Stimulated activated memory B cell treated with anti-CD40 and anti-IgM and Interleukin-4, amounts not matched to agents 10 μg/mL and 1 μg/mL and 100 μg/mL, for 72 hours (primary cell): ENCODE measurements around the gene PTPA.
"Not testable (repeated sequence)": the region's sequence is repeated elsewhere in the genome, so short reads cannot be mapped to it uniquely, and the experiment has no call there.

ENCODE experiments used
- ATAC-seq: fragments of 150-1000 bp; cut with Tn5 transposase; 2 replicates; pipeline ENCODE4 v1.10.0; 2021
- H3K27ac Mint-ChIP-seq: one replicate; pipeline ENCODE4 v1.8.0; 2022; ENCODE audit warnings: mild to moderate bottlenecking, mixed read lengths
- H3K27me3 Mint-ChIP-seq: one replicate; pipeline ENCODE4 v1.8.0; 2022; ENCODE audit warnings: mixed read lengths
- H3K36me3 Mint-ChIP-seq: one replicate; pipeline ENCODE4 v1.8.0; 2022; ENCODE audit warnings: mixed read lengths
- H3K4me1 Mint-ChIP-seq: one replicate; pipeline ENCODE4 v1.8.0; 2022; ENCODE audit warnings: mixed read lengths
- H3K4me3 Mint-ChIP-seq: one replicate; pipeline ENCODE4 v1.8.0; 2022; ENCODE audit warnings: mild to moderate bottlenecking, moderate library complexity, mixed read lengths
- H3K9me3 Mint-ChIP-seq: one replicate; pipeline ENCODE4 v1.8.0; 2022; ENCODE audit warnings: mixed read lengths

PTPA gene

DNA sequence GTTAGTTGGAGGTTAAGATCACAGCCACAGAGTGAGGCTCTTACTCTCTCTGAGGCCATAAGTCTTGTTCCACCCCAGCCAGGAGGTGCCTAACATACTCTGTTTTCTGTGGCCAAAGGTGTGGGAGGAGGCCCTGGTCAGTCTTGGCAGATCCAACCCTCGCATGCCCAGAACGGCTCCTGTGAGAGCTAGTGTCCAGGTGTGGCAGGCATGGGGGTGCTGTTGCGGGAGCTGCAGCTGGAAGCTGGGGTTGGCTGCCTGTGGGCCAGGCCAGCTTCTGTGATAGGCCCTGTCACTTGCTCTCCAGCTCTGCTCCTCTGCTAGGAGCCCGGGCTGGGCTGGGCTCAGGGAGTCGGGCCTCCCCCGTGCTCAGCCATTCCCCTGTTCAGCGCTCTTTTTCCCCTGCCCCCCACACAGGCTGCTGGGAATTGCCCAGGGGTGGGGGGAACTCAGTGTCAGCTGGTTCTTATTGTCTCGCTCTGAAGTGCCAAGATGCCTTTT lies 35.3 kb downstream of the PTPA start:
- ATAC-seq: no peak
- Mint-ChIP-seq H3K4me3 (no peak overlapping the region), H3K36me3 (peaks cover 34% of the 10 kb centered on the region), H3K9me3 (no peaks in the 10 kb centered on the region), H3K4me1 (peaks cover 57% of the 10 kb centered on the region), H3K27me3 (no peaks in the 10 kb centered on the region), H3K27ac (peak overlapping the region; percentile 60)

DNA sequence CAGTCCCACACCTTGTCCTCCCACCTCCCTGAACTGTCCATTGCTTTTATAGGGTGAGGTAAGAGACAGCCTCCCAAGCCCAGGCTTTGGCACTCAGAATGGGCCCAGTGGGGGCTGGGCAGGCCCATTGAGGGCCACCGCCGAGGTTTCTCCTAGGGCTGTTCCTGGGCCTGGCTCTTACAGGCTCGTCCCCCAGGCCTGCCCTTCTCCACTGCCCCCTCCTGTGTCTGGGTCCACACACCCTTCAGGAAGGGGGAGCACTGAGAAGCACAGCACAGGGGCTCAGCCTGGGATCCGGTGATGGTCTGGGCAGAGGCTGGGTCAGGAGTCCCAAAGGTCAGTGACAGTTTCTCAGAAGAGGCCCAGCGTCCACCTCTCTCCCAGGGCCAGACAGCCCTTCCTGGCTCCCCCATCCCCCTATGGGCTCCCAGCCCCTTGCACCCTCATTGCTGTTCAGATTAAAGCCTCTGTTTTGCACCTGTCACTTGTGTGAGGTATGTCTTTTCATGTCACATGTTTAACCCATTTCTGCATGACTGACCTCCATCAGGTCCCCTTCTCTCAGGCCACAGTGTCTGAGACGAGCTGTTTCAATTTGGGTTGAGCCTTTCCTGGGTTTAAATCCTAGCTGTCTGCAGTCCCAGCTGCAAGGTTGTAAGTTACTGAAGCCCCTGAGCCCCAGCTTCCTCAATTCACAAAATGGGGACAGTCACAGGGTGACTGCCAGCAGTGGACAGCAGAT lies 37.4 kb downstream of the PTPA start:
- peak overlapping the region; percentile 76 for H3K27ac Mint-ChIP-seq
- peaks cover 43% of the 10 kb centered on the region for H3K36me3 Mint-ChIP-seq

GRCh38 chr9:129149442-129149841 lies 38.2 kb downstream of the PTPA start:
- Mint-ChIP-seq H3K4me3 (no peak overlapping the region), H3K36me3 (peaks cover 41% of the 10 kb centered on the region), H3K9me3 (no peaks in the 10 kb centered on the region), H3K27me3 (no peaks in the 10 kb centered on the region), H3K27ac (peak overlapping the region; percentile 76), H3K4me1 (peaks cover 30% of the 10 kb centered on the region)
- no peak for ATAC-seq

More for the DNA sequence above, 37.4 kb downstream of the PTPA start:
- Mint-ChIP-seq H3K4me3 (no peak overlapping the region), H3K27me3 (no peaks in the 10 kb centered on the region), H3K9me3 (no peaks in the 10 kb centered on the region), H3K4me1 (peaks cover 36% of the 10 kb centered on the region)
- no peak for ATAC-seq

- Mint-ChIP-seq H3K9me3 (no peaks in the 10 kb centered on the region), H3K27me3 (no peaks in the 10 kb centered on the region), H3K4me1 (peaks cover 30% of the 10 kb centered on the region), H3K27ac (peak overlapping the region; percentile 76), H3K4me3 (no peak overlapping the region), H3K36me3 (peaks cover 42% of the 10 kb centered on the region)
- ATAC-seq: no peak
These were observed 38.9 kb downstream of the PTPA start for GRCh38 chr9:129150122-129150521.

- peaks cover 42% of the 10 kb centered on the region for H3K36me3 Mint-ChIP-seq
- H3K4me3 Mint-ChIP-seq: no peak overlapping the region
These were observed 39.5 kb downstream of the PTPA start for GRCh38 chr9:129150672-129151211.

DNA sequence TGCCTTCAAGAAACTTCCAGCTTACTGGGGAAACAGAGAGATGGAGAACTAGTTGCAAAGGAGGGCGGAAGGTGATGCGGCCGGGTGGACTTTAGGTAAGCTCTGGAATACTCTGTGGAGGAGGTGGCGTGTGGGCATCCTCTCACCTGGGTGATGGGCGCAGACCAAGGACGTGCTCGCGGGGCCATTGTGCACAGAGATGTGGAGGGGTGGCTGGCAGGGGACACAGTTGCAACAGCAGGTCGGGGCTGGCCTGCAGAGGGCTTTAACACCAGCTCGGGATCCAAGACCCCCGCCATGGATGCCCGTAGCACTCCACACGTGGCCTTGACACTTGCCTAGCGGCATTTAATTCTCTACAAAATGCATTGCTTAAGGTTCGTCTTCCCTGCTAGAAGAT lies 40.3 kb downstream of the PTPA start:
- H3K9me3 Mint-ChIP-seq: no peaks in the 10 kb centered on the region
- H3K27ac Mint-ChIP-seq: no peak overlapping the region
- peaks cover 30% of the 10 kb centered on the region for H3K4me1 Mint-ChIP-seq
- peaks cover 38% of the 10 kb centered on the region for H3K36me3 Mint-ChIP-seq
- no peak for ATAC-seq
- no peaks in the 10 kb centered on the region for H3K27me3 Mint-ChIP-seq
- no peak overlapping the region for H3K4me3 Mint-ChIP-seq

More at GRCh38 chr9:129150672-129151211, 39.5 kb downstream of the PTPA start:
- Mint-ChIP-seq H3K27me3 (no peaks in the 10 kb centered on the region), H3K9me3 (no peaks in the 10 kb centered on the region), H3K4me1 (peaks cover 30% of the 10 kb centered on the region), H3K27ac (no peak overlapping the region)
- ATAC-seq: no peak

DNA sequence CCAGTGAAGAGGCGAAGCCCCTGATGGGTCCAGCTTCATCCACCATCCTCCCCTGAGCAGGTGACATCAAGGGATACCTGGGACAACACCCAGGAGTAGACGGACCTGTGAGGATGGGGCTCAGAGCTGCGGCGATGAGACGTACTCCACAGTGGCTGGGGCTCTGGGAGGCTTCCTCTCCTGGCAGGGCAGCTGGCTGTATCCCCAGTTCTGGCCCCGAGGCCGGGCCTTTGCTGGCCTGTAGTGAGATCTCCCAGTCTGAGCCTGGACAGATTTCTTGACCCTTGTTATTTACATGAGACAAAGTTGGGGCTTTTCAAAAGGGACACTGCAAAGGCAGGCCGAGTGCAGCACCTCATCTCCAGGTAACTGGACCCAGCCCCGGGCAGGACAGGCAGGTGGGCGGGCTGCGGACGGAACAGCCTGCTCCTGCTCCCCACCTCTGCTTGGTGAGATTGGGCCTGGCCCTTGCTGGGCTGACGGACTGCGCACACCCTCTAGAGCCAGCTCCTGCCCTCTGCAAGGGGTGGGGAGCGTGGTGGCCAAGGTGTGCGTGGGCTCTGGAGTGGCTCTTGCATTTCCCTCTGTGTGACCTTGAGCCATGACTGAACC lies 43.8 kb downstream of the PTPA start:
- Mint-ChIP-seq H3K4me3 (no peak overlapping the region), H3K27ac (no peak overlapping the region), H3K9me3 (no peaks in the 10 kb centered on the region), H3K4me1 (peaks cover 3% of the 10 kb centered on the region), H3K36me3 (peaks cover 21% of the 10 kb centered on the region), H3K27me3 (no peaks in the 10 kb centered on the region)
- ATAC-seq: no peak

DNA sequence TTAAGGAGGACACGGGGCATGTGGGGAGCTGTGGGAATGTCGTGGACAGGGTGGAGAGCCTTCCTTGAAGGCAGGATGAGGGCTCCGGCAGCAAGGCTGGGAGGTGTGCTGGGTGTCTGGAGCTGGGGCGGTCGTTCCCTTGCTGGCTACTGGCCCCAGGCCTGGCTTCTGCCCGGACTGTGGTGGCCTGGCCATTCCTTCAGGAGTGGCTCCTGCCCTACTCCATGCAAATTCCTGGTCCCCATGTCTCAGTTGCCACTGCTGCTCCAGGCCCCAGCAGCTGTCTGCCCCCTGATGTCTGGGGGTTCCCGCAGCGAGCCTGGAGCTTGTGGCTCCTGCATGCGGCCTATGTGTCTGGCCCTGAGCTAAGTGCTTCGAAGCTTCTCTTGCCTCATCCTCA lies 44.9 kb downstream of the PTPA start:
- ATAC-seq: no peak
- no peak overlapping the region for H3K4me3 Mint-ChIP-seq

DNA sequence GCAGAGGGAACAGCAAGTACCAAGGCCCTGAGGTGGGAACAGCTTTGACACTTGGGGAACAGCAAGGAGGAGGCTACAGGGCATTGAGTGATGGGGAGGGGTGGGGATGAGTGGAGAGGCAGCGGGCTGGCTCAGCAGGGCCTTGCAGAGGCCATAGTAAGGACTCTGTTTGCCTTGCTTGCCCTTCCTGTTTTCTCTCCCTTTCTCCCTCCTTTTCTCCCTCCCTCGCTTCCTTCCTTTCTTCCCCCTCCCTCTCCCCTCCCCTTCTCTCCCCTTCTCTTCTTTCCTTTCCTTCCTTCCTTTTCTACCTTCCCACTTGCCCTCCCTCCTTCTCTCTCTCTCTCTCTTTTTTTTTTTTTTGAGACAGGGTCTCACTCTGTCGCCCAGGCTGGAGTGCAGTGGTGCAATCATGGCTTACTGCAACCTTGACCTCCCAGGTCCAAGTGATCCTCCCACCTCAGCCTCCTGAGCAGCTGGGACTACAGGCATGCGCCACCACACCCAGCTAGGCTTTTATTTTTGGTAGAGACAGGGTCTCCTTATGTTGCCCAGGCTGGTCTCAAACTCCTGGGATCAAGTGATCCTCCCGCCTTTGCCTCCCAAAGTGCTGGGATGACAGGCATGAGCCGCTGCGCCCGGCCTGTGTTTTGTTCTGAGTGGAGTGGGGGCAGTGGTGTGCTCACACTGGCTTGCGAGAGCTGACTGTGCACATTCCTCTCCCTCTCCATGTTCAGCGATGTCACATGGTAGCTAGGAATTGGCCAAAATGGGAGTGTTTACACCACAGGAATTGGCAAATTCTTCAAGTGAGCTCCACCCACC lies 49.7 kb downstream of the PTPA start:
- Mint-ChIP-seq H3K4me3 (no peak overlapping the region), H3K9me3 (no peaks in the 10 kb centered on the region)
- ATAC-seq: no peak

More for the DNA sequence above, 44.9 kb downstream of the PTPA start:
- H3K4me1 Mint-ChIP-seq: no peaks in the 10 kb centered on the region
- no peaks in the 10 kb centered on the region for H3K27me3 Mint-ChIP-seq
- peaks cover 18% of the 10 kb centered on the region for H3K36me3 Mint-ChIP-seq
- H3K27ac Mint-ChIP-seq: no peak overlapping the region
- H3K9me3 Mint-ChIP-seq: no peaks in the 10 kb centered on the region

GRCh38 chr9:129161534-129161837 lies 50.3 kb downstream of the PTPA start:
- H3K4me1 Mint-ChIP-seq: no peaks in the 10 kb centered on the region
- no peak overlapping the region for H3K27ac Mint-ChIP-seq
- no peaks in the 10 kb centered on the region for H3K9me3 Mint-ChIP-seq
- no peaks in the 10 kb centered on the region for H3K36me3 Mint-ChIP-seq
- no peaks in the 10 kb centered on the region for H3K27me3 Mint-ChIP-seq
- no peak overlapping the region for H3K4me3 Mint-ChIP-seq
- no peak for ATAC-seq

More for the DNA sequence above, 49.7 kb downstream of the PTPA start:
- no peaks in the 10 kb centered on the region for H3K4me1 Mint-ChIP-seq
- H3K27ac Mint-ChIP-seq: no peak overlapping the region
- no peaks in the 10 kb centered on the region for H3K36me3 Mint-ChIP-seq
- no peaks in the 10 kb centered on the region for H3K27me3 Mint-ChIP-seq

- Mint-ChIP-seq H3K4me1 (peaks cover 8% of the 10 kb centered on the region), H3K27ac (no peak overlapping the region), H3K9me3 (no peaks in the 10 kb centered on the region), H3K27me3 (no peaks in the 10 kb centered on the region), H3K4me3 (no peak overlapping the region), H3K36me3 (no peaks in the 10 kb centered on the region)
- no peak for ATAC-seq
These were observed 51.4 kb downstream of the PTPA start for GRCh38 chr9:129162497-129163197.

GRCh38 chr9:129163198-129163670 lies 52.0 kb downstream of the PTPA start:
- H3K36me3 Mint-ChIP-seq, H3K4me3 Mint-ChIP-seq, H3K27ac Mint-ChIP-seq: not testable (repeated sequence)

GRCh38 chr9:129163753-129164152 lies 52.5 kb downstream of the PTPA start:
- Mint-ChIP-seq H3K36me3 (no peaks in the 10 kb centered on the region), H3K27ac (no peak overlapping the region), H3K9me3 (no peaks in the 10 kb centered on the region), H3K4me1 (peaks cover 12% of the 10 kb centered on the region), H3K4me3 (no peak overlapping the region), H3K27me3 (no peaks in the 10 kb centered on the region)
- ATAC-seq: no peak

More at GRCh38 chr9:129163198-129163670, 52.0 kb downstream of the PTPA start:
- peaks cover 12% of the 10 kb centered on the region for H3K4me1 Mint-ChIP-seq
- H3K27me3 Mint-ChIP-seq, H3K9me3 Mint-ChIP-seq, ATAC-seq: not testable (repeated sequence)

DNA sequence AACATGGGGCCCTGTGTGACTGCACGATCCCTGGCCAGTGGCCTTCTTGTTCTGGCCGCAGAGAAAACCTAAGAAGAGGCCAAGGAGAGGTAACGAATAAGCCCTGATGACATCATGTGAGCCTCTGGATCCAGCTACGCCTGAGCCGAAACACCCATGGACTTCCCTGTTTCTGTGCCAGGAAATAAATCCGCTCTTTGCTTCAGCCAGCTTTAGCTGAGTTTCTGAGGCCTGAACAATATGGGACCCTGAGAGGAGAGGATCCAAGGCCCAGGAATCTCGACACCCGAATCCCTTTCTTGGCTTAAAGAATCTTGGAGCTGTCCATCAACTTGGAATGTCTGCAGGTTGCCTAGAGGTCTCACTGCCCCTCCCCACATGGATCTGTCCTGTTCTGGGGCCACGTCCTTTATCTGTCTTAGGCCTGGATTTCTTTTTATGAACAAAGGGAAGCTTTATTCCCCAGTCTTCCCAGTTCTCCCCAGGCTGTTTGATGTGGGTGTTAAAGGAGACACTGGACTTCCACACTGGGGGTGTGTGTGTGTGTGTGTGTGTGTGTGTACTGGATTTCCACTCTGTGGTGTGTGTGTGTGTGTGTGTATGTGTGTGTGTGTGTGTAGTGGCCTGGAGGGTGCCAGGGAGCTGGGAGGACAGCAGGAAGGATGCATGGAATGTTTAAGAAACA lies 53.2 kb downstream of the PTPA start:
- Mint-ChIP-seq H3K4me3 (no peak overlapping the region), H3K9me3 (no peaks in the 10 kb centered on the region), H3K27me3 (no peaks in the 10 kb centered on the region), H3K36me3 (no peaks in the 10 kb centered on the region), H3K27ac (no peak overlapping the region), H3K4me1 (peaks cover 12% of the 10 kb centered on the region)
- no peak for ATAC-seq
